Activated naive CD4-positive, alpha-beta T cell treated with anti-CD3 and anti-CD28 coated beads for 36 hours (primary cell): ENCODE data around the gene UBQLN1. TPM values are rescaled to one million over a fixed set of nuclear protein-coding genes. Genes with fewer than 3 reads are reported as not detected.
"Not testable (repeated sequence)": the region's sequence is repeated elsewhere in the genome, so short reads cannot be mapped to it uniquely, and the experiment has no call there.

Experiments used
- CTCF ChIA-PET: fragments of 350-600 bp; sonication (Branson Sonifier 250); formaldehyde crosslinking; loops from one replicate; lab custom pipeline; 2021; ENCODE audit warnings: antibody characterized with exemption; lab: Charles Lee
- DNase-seq: peaks from one replicate; pipeline ENCODE4 v3.0.0-alpha.2; 2020
- H3K27ac Mint-ChIP-seq: one replicate; pipeline ENCODE4 v1.8.0; 2021; ENCODE audit warnings: mild to moderate bottlenecking, mixed read lengths
- H3K27me3 Mint-ChIP-seq: one replicate; pipeline ENCODE4 v1.8.0; 2021; ENCODE audit warnings: low read depth, mixed read lengths
- H3K36me3 Mint-ChIP-seq: one replicate; pipeline ENCODE4 v1.8.0; 2021; ENCODE audit warnings: low read depth, mixed read lengths
- H3K4me1 Mint-ChIP-seq: one replicate; pipeline ENCODE4 v1.8.0; 2021; ENCODE audit warnings: low read depth, mixed read lengths
- H3K4me3 Mint-ChIP-seq: one replicate; pipeline ENCODE4 v1.8.0; 2021; ENCODE audit warnings: mild to moderate bottlenecking, moderate library complexity, mixed read lengths
- H3K9me3 Mint-ChIP-seq: one replicate; pipeline ENCODE4 v1.8.0; 2021; ENCODE audit warnings: mixed read lengths
- intact Hi-C: fragments of 100-400 bp; cut with micrococcal nuclease; formaldehyde crosslinking; loops from one replicate; pipeline ENCODE4 v1.15.1; 2023
- total RNA-seq, 2 experiments: library from RNA; stranded (reverse); gene quantifications; one replicate each; pipeline ENCODE4 v1.2.3, GENCODE V29; 2021

Gene UBQLN1
- total RNA-seq, 2 experiments from 2014 or later = 84.8 to 87.1 TPM

DNA sequence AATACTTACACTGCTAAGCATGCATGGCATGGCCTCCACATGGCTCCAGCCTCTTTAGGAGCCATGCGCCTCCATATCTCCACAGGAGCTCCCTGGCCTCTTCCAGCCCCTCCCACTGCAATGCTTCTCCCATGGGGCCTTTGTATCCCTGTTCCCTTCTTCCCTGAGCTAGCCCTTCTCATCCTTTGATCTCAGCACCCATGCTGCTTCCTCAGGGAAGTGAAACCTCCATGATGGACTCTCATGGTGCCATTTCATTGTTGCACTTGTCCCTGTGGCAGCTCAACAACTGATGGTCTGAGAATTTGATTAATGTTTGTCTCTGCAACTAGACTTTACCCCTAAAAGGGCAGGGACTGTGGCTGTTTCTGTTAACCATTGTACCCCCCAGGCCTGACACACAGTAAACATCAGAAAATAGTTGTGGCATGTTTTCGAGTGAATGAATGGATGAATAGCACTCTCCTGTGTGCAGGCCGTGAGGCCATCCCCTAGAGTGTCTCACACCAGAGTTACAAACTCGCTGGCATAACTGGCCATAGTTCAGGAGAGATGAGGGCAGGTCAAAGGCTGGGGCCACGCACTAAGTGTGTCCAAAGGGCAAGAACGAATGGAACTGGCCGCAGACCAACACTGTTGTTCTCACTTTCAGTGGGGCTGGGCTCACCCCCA lies 78.2 kb downstream of the UBQLN1 start:
- CTCF ChIA-PET = interaction anchor here (1.3 kb wide), 1 partner anchor 20 kb away, joined by 5 read pairs; no protein-coding TSS in a partner anchor
- no peaks in the 10 kb centered on the region for H3K9me3 Mint-ChIP-seq
- H3K4me3 Mint-ChIP-seq = no peak overlapping the region
- no peaks in the 10 kb centered on the region for H3K27me3 Mint-ChIP-seq
- H3K36me3 Mint-ChIP-seq = peaks cover 23% of the 10 kb centered on the region
- peaks cover 16% of the 10 kb centered on the region for H3K4me1 Mint-ChIP-seq
- intact Hi-C loops = loop anchor here (10.0 kb wide), 1 partner anchor 665 kb away; no protein-coding TSS in a partner anchor
- H3K27ac Mint-ChIP-seq = no peak overlapping the region
- DNase-seq = no peak

DNA sequence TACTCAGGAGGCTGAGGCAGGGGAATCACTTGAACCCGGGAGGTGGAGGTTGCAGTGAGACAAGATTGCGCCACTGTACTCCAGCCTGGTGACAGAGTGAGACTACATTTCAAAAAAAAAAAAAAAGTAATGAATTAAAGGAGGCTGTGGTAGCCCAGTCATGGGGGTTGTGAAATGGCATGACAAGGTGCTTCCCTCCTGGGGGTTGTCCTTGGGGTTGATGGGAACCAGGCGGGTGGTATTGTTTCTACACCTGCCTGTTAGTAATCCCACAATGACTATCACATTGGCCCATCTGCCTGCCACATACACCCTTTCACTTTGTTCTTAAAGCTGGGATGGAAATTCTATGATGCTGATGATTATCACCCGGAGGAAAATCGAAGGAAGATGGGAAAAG lies 79.2 kb downstream of the UBQLN1 start:
- intact Hi-C loops = loop anchor here (10.0 kb wide), 1 partner anchor 666 kb away; no protein-coding TSS in a partner anchor
- Mint-ChIP-seq H3K4me1 (peaks cover 24% of the 10 kb centered on the region), H3K27me3 (no peaks in the 10 kb centered on the region), H3K9me3 (no peaks in the 10 kb centered on the region), H3K4me3 (no peak overlapping the region), H3K27ac (no peak overlapping the region), H3K36me3 (peaks cover 28% of the 10 kb centered on the region)
- CTCF ChIA-PET = interaction anchor here (1.3 kb wide), 1 partner anchor 21 kb away, joined by 5 read pairs; no protein-coding TSS in a partner anchor
- DNase-seq = peak; percentile 34

DNA sequence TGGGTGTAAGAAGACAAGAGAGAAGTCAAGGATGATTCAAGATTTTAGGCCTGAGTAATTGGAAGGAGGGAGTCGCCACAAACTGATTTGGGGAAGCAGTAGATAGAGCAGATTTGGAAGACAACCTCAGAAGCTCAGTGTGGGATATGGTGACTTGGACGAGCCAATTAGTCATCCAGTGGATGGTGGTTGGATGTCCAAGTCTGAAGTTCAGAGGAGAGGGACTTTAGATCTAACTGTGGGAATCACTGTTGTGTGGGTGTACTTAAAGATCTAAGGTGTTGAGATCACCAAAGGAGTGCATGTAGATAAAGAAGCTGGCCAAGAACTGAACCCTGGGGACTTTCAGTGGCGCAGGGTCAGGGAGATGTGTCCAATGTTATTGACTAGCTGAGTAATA lies 82.6 kb downstream of the UBQLN1 start:
- Mint-ChIP-seq H3K4me1 (peaks cover 28% of the 10 kb centered on the region), H3K27ac (peak overlapping the region; percentile 2), H3K27me3 (no peaks in the 10 kb centered on the region), H3K36me3 (peaks cover 24% of the 10 kb centered on the region), H3K9me3 (no peaks in the 10 kb centered on the region), H3K4me3 (no peak overlapping the region)
- CTCF ChIA-PET = interaction anchor here (2.4 kb wide), 1 partner anchor 291 kb away, joined by 12 read pairs; no protein-coding TSS in a partner anchor
- intact Hi-C loops = loop anchor here (10.0 kb wide), 1 partner anchor 670 kb away; no protein-coding TSS in a partner anchor
- DNase-seq = no peak

DNA sequence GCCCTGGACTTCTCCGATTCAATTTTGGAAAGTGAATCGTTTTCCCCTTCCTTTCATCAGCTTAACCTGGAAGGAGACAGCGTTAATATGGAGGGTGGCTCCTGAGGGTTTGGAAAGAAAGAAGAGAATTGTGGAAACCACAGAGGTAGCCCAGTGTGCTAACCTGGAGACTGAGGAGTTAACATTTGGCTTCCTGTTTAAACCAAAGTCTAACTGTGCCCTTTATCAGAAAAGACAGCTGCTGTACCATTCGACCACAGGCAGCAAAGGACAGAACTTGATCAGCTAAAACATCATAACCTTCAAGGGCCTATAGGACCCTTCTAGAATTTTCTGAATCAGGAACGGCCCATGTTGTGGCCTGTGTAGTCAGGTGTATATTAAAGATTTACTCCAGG lies 84.1 kb downstream of the UBQLN1 start:
- CTCF ChIA-PET = interaction anchor here (0.6 to 2.4 kb wide), 7 partner anchors 20 to 289 kb away, joined by 3 to 12 read pairs (median 5); no protein-coding TSS in a partner anchor
- DNase-seq = peak; percentile 13
- Mint-ChIP-seq H3K4me3 (peak overlapping the region; percentile 72), H3K27me3 (no peaks in the 10 kb centered on the region), H3K9me3 (no peaks in the 10 kb centered on the region), H3K4me1 (peaks cover 25% of the 10 kb centered on the region), H3K36me3 (peaks cover 10% of the 10 kb centered on the region), H3K27ac (peak overlapping the region; percentile 93)
- intact Hi-C loops = loop anchor here (1.0 to 10.0 kb wide), 7 partner anchors 40 to 694 kb away; partner anchors contain the start of genes GKAP1, HNRNPK, KIF27 and RMI1

DNA sequence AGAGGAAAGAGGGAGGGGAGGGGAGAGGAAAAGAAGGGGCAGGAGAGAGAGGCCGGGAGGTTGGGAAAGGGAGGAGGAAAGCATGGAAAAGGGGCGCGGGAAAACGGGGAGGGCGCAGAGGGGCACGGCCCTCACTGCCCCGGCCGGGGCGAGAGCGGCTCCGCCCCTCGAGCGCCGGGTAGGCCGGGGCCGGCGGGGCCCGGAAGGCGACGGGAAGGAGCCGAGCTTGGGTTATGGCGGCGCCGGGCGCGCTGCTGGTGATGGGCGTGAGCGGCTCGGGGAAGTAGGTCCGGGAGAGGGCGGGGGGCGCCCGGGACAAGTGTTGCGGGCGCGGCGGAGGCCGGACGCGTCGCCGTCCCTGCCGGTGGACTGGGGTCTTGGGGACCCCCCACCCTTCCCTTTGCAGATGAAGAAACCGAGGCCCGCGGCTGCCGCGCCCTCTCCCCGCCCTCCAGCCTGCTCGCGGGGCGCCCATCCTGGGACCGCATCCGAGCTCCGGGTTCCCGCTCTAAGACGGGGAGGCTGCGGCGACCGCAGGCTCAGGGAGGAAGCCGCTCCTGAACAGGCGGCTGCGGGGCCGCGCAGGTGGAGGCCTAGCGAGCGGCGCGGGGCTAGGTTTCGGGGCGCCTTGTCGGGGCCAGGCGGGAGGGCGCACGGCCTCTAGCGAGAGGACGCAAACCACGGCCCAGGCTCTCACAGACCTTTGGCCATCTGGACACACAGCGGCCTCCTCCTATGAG lies 84.6 kb downstream of the UBQLN1 start, which contains the start of gene IDNK:
IDNK (plus strand) TSS at position 205 of the 740 bp plus-strand sequence; CDS start at position 234, 29 bp downstream.
- H3K9me3 Mint-ChIP-seq = no peaks in the 10 kb centered on the region

DNA sequence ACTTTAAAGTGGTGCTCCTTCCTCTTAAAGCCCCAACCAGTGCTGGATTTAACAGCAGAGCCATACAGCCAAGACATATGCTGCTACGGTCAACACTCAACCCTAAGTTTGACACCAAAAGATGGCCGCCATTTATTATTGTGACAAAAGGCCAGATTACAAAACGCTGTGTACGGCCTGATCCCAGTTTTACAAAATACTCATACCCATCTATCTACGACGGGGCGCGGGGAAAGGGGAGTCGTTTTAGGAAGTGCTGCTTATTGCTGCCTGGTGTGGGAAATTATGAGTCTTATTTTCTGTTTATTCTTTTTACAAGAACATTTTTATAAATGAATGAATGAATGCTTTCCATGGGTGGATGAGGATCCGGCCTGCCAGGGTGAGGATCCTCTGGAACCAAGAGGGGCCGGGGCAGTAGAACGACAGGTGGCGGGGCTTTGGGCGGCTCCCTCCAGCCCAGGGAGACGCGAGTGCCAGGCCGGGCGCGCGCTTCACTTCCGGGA lies 85.3 kb downstream of the UBQLN1 start:
- CTCF ChIA-PET = interaction anchor here (1.6 to 3.3 kb wide), 2 partner anchors 22 to 289 kb away, joined by 6 to 25 read pairs; no protein-coding TSS in a partner anchor
- peaks cover 8% of the 10 kb centered on the region for H3K36me3 Mint-ChIP-seq
- H3K27ac Mint-ChIP-seq = peak overlapping the region; percentile 93
- intact Hi-C loops = loop anchor here (5.0 to 10.0 kb wide), 3 partner anchors 195 to 695 kb away; partner anchors contain the start of gene GKAP1
- peaks cover 24% of the 10 kb centered on the region for H3K4me1 Mint-ChIP-seq
- H3K27me3 Mint-ChIP-seq = no peaks in the 10 kb centered on the region
- H3K4me3 Mint-ChIP-seq = peak overlapping the region; percentile 72
- H3K9me3 Mint-ChIP-seq = no peaks in the 10 kb centered on the region
- peak; percentile 78 for DNase-seq

More for the DNA sequence above, 84.6 kb downstream of the UBQLN1 start, which contains the start of gene IDNK:
- DNase-seq = peak; percentile 38
- Mint-ChIP-seq H3K27ac (peak within 1 kb of the TSS; percentile 93), H3K4me3 (peak within 1 kb of the TSS; percentile 72), H3K36me3 (peaks cover 8% of the 10 kb centered on the region), H3K4me1 (peaks cover 24% of the 10 kb centered on the region), H3K27me3 (no peaks in the 10 kb centered on the region)
- CTCF ChIA-PET = interaction anchor here (1.0 to 1.6 kb wide), 4 partner anchors 21 to 289 kb away, joined by 3 to 6 read pairs (median 5); no protein-coding TSS in a partner anchor
- intact Hi-C loops = loop anchor here (1.0 to 10.0 kb wide), 7 partner anchors 40 to 694 kb away; partner anchors contain the start of genes GKAP1, HNRNPK, KIF27 and RMI1

DNA sequence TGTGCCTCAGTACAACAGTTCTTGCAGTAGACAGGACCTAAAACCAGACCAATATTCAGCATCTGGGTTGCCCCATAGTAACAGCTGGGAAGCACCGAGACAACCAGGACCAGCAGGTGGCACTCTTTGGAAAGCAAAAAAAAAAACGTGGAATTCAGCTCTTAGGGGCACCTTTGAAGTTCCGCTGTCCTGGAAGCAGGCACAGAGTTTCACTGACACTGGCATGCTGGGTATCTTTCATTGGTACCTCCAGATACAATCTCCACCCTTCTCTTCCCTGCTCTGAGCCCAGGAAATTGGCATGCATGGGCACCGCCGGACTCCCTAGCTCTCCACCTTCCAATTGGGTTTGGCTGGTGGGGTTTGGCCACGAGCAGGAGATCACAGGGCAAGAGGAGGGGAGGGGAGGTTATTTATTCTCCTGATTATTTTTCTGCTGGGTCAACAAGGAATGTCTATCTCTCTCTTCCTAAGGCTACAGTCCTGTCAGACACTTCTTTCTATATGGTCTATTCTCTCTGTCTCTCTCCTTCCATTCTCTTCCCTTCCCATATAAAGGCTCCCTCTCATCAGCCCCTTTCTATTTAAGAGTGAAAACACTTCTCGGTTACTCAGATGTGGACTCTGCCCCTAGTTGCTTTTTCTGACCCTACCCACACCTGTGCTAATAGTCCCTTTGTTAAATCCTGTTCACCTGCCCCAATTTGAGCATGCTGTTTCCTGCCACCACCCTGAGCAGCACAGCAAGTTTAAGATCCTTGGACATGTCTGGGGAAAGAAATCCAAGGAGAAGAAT lies 86.7 kb downstream of the UBQLN1 start:
- DNase-seq = peak; percentile 55
- intact Hi-C loops = loop anchor here (1.0 to 10.0 kb wide), 7 partner anchors 28 to 696 kb away; partner anchors contain the start of gene GKAP1
- Mint-ChIP-seq H3K4me3 (peak overlapping the region; percentile 1), H3K4me1 (peaks cover 22% of the 10 kb centered on the region), H3K36me3 (peaks cover 5% of the 10 kb centered on the region), H3K27me3 (no peaks in the 10 kb centered on the region), H3K27ac (no peak overlapping the region), H3K9me3 (no peaks in the 10 kb centered on the region)
- CTCF ChIA-PET = interaction anchor here (0.5 to 3.3 kb wide), 22 partner anchors 9 to 610 kb away, joined by 3 to 25 read pairs (median 4); partner anchors contain the start of gene KIF27

DNA sequence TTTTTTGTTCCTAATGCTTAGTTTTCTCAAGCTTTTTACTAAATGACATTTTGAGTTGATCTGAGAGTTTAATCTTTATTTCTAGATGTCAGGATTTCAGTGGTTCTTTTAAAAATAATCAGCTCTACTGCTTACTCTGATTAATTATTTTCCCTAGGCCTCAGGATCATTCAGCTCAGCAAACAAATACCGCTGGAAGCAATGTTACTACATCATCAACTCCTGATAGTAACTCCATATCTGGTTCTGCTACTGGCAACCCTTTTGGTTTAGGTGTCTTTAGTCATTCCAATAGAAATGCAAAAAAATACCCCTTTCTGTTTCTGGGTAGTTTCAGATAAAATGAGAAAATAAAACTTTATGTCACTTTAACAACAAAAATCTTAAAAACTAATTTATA lies 90.5 kb downstream of the UBQLN1 start:
- intact Hi-C loops = no loop called here
- no peak overlapping the region for H3K27ac Mint-ChIP-seq
- H3K9me3 Mint-ChIP-seq = peaks cover 3% of the 10 kb centered on the region
- no peak for DNase-seq
- no peak overlapping the region for H3K4me3 Mint-ChIP-seq
- no peaks in the 10 kb centered on the region for H3K27me3 Mint-ChIP-seq
- H3K36me3 Mint-ChIP-seq = peaks cover 3% of the 10 kb centered on the region
- CTCF ChIA-PET = no interaction called here
- H3K4me1 Mint-ChIP-seq = peaks cover 4% of the 10 kb centered on the region

DNA sequence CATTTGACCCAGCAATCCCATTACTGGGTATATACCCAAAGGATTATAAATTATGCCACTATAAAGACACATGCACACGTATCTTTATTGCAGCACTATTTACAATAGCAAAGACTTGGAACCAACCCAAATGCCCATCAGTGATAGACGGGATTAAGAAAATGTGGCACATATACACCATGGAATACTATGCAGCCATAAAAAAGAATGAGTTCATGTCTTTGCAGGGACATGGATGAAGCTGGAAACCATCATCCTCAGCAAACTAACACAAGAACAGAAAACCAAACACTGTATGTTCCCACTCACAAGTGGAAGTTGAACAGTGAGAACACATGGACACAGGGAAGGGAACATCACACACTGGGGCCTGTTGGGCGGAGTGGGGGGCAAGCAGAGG lies 94.5 kb downstream of the UBQLN1 start:
- H3K4me3 Mint-ChIP-seq, H3K27me3 Mint-ChIP-seq, intact Hi-C loops, H3K36me3 Mint-ChIP-seq, DNase-seq, H3K27ac Mint-ChIP-seq, CTCF ChIA-PET, H3K4me1 Mint-ChIP-seq, H3K9me3 Mint-ChIP-seq: not testable (repeated sequence)
